Stimulated activated CD4-positive, alpha-beta T cell treated with anti-CD3 and anti-CD28 coated beads, Interleukin-12 subunit alpha, Interleukin-12 subunit beta, amount 100 ng/mL, for 4 hours (primary cell): ENCODE data around the gene MYO1G.
A peak's percentile ranks its signal among the peaks of the same experiment; 100 is the strongest.
"Not testable (repeated sequence)": the region's sequence is repeated elsewhere in the genome, so short reads cannot be mapped to it uniquely, and the experiment has no call there.

Source experiments
- DNase-seq: peaks from one replicate; pipeline ENCODE4 v3.0.0-alpha.2; 2020

The MYO1G gene

DNA sequence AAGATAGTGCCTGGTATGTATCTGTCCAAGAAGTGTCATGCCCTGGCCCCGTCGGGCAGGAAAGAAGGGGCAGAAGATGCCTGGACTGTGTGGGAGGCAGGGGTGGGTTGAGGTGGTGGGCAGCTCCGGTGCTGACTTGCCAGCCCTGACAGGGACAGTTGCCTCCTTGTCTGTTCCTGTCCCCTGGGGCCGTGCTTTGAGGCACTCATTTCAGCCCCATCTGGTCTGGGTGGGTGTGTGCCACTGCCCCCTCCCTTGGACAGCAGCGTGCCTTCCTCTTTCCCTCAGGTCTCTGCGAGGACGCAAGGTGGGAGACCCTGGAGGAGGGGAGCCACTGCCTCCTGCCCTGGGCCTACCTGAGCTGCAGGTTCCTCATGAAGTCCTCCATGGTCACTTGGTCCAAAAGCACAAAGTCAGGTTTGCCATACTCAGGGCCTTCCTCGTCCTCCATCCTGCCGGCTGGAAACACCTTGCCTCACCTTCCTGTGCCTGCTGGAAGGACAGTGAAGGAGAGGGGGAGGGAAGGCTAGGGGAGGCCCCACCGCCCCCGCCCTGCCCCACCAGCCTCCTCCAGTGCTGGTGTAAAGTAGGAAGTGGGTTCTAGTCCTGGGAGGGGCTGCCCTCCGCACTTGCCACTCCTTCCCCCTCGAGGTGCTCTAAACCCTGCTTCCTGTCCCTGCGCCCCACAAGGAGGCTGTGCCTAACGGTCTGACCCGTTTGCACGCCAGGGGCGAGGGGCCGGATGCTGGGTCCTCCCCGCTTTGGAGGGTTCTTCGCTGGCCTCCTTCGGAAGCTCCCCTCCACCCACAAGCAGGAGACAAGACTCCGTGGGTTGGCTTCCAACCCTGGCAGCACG is at the start of gene MYO1G:
Gene MYO1G, minus strand, starts transcription at position 505 of the 856 bp plus-strand sequence. Its CDS starts 54 bp downstream, at position 451.
- DNase-seq: peak; percentile 73

DNA sequence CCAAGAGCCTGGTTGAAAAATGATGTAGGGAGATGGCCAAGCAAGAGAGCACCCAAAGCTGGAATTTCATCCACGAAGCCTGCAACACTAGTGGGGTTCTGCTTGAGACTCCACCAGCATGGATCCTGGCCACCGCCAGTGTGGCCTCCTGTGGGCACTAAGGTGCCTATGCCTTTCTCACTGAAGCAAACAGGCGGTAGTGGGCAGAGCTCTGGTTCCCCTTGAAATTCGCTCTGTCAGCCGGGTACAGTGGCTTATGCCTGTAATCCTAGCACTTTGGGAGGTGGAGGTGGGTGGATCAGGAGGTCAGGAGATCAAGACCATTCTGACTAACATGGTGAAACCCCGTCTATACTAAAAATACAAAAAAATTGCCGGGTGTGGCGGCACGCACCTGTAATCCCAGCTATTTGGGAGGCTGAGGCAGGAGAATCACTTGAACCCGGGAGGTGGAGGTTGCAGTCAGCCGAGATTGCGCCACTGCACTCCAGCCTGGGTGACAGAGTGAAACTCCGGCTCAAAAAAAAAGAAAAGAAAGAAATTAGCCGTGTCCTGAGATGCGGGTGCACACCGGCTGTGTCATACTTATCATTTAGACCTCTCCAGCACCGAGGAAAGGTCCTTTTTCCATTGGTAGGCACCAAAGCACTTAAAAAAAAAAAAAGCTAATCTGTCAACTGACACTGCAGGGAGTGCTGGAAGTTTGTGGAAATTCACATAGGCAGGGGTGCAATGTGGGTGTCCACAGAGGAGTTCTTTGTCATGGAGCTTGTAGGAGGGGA is 49.5 kb upstream of the MYO1G start:
- no peak for DNase-seq

DNA sequence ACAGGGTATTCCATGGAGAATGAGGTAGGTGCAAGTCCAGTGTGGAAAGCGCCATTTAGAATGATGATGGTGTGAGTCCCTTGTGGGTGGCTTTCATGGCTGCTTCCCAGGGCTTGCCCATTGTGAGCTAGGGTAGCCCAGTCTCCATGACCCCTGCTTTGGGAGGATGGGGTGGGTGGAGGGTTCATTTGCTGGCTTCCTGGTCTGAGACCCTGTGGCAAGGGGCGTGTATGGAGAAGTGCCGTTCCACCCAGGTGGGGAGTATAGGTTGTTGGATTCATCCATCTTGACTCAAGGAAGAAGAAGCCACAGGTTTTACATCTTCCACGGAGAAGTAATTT is 48.9 kb upstream of the MYO1G start:
- DNase-seq: no peak

DNA sequence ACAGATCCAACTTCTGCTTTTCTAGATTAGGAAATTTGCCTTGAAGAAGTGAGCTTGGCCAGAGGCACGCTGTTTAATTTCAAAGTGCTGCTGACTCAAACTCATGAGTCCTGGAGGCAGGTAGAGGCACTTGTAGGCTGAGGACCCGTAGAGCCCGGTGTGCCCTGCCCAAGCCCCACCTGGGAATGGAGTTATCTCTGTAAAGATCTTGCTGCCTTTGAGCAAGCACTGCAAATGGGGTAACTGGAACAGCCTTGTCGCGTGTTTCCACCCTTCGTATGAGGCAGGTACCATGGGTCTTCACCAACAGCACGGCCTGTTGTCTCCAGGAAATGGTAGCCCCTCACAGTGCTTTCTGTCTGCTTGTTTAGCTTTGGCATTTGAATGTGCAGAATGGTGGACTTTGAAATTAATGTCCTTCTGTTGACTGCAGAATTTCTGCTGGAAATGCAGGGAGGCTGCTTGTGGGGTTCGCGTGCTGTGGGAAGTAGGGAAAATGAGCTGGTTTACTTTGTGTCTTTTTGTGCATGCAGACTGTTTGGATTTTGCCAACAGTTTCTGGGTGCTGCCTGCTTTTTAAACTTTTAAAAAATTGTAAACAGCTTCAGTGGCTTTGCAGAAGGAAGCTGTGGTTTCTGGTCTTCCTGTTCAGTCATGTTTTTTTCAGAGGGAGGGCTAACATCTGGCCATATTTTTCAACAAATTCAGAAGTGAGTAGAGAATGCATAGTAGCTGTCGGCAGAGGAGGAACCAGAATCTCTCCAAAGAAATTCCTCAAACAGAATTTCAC is 48.4 kb upstream of the MYO1G start:
- DNase-seq: no peak

DNA sequence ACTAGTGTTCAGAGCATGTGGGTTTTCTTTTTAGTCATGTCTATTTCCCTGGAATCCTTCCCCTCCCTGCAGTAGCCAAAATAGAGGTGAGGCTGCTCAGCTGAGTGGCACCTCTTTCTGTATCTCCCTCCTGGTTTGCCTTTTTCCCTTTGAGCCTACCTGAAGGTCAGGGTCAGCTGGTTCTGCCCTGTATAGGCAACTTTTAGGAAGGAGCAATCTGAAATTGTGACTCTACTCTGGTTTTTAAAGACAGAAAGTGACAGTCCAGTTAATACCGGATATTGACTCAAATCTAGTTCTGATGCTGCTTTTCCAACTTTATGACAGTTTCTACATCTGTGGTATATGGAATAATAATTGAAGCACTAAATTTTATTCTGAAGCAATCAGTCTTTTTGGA is 47.2 kb upstream of the MYO1G start:
- no peak for DNase-seq

DNA sequence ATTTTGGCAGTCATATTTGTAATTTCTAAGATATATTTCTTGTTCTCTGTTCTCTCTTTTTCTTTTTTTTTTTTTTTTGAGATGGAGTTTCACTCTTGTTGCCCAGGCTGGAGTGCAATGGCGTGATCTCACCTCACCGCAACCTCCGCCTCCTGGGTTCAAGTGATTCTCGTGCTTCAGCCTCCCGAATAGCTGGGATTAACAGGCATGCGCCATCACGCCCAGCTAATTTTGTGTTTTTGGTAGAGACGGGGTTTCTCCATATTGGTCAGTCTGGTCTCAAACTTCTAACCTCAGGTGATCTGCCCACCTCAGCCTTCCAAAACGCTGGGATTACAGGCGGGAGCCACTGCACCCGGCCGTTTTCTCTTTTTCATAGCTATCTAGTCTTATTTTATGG is 46.7 kb upstream of the MYO1G start:
- not testable (repeated sequence) for DNase-seq

DNA sequence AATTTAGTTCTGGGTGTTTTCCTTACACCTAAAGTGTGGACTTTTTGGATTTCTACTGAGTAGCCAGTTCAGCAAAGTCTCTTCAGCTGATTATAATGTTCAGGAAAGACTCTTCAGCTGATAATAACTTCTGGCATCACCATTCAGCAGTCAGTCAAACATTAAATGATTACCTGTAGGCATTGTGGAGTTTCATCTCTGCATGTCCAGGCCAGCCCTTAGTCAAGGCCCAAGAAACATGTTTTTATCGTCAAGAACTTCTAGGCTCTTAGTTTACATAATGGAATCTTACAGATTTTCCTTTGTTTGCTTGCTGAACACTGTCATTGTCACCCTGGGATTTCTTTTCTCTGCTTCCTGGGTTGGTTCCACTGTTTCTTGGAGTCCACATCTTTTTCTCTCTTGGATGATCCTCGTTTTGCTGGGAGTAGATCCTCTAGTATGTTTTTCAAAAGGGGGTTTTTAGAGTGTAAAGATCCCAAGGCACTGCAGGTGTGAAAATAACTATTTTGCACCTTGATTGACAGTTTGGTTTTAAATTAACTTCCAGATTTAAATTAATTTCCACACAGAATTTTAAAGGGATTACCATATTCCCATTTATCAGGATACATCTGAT is 45.4 kb upstream of the MYO1G start:
- no peak for DNase-seq

DNA sequence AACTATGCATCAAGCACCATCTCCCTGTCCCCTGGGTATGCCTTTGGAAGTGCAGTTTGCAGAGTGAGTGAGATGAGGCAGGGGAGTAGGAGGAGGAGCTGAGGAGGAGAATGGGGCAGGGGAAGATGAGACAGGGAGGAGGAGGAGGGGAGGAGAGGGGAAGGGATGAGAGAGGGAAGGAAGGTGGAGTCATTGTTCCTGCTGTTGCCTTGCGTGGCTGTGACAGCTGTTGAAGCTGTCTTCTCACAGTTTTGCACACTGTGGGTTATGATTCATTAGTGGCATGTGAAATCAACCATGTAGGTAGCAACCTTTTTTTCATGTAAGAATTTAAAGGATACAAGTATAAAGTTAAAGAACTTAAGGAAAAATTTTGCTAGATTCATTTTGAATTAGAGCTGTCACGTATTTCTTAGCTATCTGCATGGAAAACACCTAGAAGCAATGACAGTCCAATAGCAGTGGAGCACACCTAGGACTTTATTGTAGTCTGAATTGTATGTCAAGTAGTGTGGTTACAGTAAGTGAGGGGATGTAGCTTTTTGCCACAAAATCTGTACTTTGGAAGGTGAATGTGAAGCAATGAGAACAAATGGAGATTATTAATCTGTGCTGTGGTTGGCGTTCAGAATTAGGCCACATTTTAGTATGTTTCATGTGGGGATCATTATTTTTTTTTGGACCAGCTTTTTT is 42.9 kb upstream of the MYO1G start:
- DNase-seq: no peak

DNA sequence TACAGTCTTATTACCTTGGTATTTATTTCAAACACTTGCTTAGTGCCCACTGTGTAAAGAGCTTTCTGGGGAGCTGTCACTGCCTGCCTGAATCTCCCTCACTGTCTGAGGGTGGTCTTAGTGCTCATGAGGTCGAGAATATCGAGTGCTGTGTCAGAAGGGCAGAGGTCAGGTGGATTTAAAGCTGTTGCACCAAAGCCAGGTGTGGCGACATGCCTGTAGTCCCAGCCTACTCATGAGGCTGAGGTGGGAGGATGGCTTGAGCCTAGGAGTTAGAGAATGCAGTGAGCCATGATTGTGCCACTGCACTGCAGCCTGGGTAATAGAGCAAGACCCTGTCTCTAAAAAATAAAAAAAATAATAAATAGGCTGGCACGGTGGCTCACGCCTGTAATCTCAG is 42.1 kb upstream of the MYO1G start:
- DNase-seq: no peak

DNA sequence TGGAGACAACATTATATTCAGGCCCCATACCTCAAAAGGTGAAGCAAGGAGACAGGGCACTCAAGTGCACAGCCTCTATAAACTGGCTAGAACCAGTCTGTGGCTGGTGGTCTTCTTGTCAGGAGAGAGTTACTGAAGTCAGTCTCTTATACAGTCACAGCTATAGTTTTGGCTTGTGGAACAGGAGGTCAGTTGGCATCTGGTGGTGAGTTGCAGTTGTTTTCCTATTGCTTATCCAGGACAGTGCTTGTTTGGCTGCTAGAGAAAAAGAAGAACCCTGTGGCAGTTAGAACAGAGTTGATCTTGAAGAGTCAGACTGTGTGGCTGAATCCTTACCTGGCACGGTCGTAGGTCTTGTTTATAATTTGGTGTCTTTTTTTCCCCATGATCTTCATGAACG is 38.4 kb upstream of the MYO1G start:
- DNase-seq: no peak

DNA sequence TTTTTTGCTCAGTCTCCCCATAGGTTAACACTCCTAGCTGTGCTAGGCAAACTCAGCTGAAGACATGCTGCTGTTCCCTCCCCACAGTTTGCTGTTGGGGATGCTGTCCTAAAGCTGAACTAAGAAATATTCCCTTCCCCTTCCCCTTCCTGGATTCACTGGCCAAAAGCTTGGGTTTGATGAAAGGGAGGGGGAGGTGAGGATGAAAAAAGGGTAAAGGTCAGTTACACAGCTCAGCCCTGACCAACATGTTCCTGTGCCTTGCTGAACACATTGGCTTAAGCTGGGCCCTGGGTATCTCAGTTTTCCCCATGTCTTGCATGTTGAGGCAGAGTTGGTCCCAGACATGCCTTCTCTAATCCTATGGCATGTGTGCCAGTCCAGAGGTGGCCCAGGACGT is 36.5 kb upstream of the MYO1G start:
- no peak for DNase-seq

DNA sequence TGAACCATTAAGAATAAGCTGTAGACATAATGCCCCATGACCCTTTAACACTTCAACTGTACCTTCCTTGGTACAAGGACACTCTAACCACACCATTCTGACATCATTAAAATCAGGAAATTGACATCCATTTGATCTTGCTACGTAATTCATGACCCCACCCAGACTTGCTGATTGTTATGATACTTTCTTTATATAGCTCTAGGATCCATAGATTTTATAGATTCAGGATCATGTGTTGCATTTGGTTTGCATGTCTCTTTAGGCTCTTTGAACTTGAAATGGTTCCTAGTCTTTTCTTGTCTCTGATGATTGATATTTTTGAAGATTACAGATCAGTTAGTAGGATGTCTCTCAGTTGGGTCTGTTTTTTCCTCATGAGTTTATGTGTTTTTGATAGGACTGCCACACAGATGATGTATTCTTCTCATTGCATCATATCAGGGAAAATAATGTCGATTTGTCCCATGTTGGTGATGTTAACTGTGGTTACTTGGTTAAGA is 34.7 kb upstream of the MYO1G start:
- DNase-seq: no peak

DNA sequence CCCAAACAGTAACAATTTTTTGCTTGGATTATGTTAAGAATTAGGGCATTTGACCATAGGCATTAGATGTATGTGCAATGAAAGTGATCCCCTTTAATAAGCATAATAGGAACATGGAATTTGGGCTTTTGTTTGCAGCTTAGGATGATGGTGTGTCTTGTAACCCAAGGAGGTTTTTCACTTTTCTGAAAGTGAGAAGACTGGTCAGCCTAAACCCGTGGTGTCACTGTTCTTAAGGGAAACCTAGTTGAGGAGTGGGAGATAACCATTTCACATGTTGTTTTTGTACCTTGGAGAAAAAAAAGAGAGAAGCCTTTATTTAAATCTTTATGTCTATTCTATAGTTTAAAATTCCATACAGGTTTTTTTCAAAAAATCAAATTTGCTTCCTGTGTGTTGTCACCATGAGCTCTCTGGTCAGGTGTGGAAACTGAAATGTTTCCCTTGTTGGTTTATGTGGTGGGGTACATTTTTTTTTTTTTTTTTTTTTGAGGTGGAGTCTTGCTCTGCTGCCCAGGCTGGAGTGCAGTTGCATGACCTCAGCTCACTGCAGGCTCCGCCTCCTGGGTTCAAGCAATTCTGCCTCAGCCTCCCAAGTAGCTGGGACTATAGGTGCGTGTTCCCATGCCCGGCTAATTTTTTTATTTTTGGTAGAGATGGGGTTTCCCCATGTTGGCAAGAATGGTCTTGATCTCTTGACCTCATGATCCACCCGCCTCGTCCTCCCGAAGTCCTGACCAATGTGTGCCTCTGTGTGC is 28.9 kb upstream of the MYO1G start:
- no peak for DNase-seq

DNA sequence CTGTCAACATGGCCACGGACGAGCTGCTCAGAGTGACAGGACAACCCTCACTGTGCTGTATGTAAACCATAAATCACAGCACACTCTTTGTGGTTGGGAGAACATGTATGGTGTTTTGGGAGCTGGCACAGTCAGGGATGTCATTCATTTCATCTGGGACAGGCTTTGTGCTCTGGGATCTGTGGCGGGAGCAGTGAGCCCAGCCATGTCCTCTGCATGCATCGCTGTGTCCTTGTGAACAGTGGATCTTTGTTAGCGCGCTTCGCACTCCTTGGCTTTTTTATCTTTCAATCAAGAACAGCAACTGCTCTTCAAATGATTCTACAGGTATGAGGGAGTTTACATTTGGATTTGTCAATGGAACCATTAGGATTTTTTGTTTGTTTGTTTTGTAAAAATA is 28.3 kb upstream of the MYO1G start:
- DNase-seq: no peak

DNA sequence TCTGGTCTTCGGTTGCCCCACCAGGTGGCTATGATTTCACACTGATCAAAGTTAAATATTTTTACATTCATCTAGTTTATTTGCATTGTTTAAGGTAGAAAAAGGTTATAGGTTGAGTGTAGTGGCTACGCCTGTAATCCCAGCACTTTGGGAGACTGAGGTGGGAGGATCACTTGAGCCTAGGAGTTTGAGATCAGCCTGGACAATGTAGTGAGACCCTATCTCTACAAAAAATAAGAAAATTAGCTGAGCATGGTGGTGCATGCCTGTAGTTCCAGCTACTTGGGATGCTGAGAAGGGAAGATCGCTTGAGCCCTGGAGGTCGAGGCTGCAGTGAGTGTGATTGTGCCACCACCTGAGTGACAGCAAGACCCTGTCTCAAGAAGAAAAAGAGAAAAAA is 25.0 kb upstream of the MYO1G start:
- no peak for DNase-seq

DNA sequence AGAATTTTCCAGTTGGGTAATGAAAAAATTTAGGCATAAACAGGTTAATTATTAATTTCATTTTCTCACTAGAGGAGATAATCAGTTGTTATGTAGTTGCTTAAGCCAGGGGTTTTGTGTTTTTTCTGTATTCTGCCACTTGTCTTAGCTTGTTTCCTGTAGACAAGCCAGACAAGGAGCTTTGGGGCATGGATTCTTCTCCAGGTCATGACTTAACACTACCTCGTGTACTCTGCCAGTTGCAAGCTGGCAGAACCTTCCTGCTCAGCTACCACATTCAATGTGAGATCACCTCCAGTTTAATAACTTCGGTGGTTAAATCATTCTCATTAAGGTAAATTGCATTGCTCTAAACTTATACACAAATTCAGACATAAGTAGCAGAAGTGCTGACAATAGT is 23.0 kb upstream of the MYO1G start:
- DNase-seq: no peak

DNA sequence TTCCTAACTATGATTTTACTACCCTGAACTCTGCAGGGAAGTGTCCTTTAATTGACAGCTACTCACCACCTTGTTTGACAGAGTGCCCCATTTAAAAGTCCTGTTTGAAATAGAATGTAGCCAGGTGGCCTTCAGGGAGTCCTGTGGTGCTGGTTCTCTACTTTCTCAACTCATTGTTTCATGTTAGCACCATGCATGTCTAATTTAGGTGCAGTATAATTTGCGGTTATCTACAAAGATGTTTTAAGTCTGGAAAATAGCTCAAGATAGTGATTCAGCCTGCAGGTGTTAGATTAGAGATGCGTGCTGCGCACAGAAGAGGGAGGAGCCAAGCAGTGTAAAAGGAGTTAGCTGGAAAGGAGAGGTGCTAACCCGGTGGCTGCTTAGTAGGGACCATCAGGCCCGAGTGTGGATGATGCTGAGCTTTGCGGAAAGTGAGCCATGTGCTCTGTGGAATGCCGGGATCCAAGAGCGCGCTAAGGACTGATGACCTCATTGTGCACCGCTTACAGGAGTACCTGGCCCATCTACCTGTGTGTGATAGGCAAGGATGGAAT is 22.4 kb upstream of the MYO1G start:
- peak; percentile 56 for DNase-seq

DNA sequence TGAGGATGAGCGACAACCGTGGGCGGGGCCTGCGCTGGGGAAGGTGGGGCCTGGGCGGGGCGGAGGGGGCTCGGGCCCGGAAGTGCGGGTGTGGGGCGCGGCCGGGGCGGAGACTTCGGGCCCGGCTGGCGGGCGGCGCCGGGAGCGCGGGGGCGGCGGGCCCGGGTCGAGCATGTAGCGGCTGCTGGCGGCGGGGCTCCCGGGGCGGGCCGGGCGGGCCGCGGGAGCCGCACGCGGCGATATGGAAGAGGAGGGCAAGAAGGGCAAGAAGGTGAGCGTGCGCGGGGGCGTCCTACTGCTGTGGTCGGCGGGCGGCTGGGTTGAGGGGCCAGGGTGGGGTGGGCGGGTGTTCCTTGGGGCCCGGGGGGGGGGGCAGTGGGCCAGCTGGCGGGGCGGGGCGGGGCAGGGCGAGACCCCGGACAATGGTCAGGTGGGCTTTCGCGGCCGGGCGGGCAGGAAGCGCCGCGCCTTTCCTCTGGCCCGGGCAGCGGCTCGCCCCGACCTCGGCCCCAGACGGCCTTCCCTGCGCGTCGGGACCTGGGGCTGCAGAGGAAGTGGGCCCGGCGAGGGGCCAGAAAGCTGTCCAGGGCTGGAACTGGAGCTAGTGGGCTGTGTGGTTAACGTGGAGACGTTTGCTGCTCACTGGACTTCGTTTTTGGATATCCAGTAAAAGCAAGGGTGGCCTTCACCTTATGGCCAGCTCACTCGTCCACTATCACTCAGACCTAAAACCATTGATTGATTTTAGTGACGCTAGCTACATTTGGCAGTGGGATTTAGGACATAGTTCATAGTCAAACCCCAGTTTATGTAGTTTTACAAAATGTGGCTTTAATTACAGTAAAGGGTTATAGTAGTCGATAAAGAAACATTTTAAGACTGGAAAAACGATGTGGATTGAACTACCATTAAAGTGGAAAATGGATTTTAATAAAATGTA is 21.5 kb upstream of the MYO1G start, which contains the start of gene CCM2:
Gene CCM2, plus strand, starts transcription at position 109 of the 940 bp plus-strand sequence. Its CDS starts 133 bp downstream, at position 242.
- DNase-seq: no peak

DNA sequence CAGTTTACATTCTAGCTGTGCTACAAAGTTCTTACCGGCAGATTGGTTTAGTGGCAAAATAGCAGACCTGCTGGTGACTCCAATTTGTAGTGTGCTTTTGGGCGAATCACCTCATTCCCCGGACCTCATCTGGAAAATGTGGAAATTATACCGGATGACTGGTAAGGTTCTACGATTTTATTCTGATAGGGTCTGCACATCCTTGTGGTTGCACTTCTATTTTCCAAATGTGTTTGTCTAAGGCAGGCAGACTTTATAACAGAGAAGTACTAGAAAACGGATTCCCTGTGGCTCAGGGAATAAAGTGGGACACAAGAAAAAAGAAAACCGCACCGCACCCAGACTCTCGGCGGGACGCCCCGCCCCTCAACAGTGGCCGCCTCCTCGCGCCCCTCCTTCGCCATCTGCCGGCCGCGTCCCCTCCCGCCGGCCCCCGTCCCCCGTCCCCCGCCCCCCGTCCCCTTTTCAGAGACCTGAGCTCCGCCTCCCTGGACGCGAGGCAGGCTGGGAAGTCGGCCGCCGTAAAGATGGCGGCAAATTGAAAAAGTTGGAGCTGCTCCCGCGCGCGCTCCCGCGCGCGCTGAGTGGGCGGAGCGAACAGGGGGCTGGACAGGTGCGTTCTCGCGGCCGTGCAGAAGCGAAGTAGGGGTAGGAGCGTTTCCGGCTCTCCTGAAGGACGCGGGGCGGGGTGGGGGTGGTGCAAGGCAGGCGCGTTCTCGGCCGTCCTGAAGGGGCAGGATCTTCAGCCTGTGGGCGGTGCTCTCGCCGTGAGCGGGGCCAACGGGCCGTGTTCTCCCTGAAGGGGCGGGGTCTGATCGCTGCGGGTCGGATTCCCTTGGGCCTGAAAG is 20.7 kb upstream of the MYO1G start:
- peak; percentile 98 for DNase-seq
